Measurements from ENCODE around the gene AMBRA1.

GRCh38 chr11:46350695-46351094 is 243.1 kb downstream of the AMBRA1 start:
- TF ChIP-seq CTCF (IDR thresholded peaks at IDR 0.05) (no peak), POLR2AphosphoS5 (IDR thresholded peaks at IDR 0.05) (no peak)

Data from prostate gland (tissue), 2 donors.